GM12873 (cell line): ENCODE data around the gene KIF6.

Source experiments
- CTCF ChIP-seq: IDR thresholded peaks from 2 replicates; pipeline ENCODE4 v1.5.1; 2012; ENCODE audit warnings: low read depth, mild to moderate bottlenecking, moderate library complexity, low read length, control low read depth; ENCODE audit not compliant: insufficient read depth; ENCODE audit errors: missing control alignments

The KIF6 gene

DNA sequence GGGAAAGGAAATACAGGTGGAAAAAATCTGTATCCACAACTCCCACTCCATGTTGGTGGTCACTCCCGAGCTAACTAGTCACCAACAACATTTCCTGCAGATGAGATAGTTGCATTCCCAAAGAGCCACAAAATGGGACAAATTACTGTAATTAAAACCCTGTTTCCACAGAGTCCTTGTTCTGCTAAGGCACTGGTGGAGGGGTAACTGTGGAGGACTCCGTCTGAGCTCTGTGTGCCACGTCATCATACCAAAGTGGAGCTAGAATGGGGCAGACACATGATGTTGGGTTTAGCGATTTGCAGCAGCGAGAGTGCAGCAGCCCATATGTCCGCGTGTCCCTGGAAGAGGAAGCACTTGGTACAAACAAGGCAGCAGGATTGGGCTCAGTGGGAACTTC lies 230.2 kb downstream of the KIF6 start:
- TF ChIP-seq CTCF: no peak

- TF ChIP-seq CTCF: no peak
These were observed 231.4 kb downstream of the KIF6 start for GRCh38 chr6:39493777-39494176.

DNA sequence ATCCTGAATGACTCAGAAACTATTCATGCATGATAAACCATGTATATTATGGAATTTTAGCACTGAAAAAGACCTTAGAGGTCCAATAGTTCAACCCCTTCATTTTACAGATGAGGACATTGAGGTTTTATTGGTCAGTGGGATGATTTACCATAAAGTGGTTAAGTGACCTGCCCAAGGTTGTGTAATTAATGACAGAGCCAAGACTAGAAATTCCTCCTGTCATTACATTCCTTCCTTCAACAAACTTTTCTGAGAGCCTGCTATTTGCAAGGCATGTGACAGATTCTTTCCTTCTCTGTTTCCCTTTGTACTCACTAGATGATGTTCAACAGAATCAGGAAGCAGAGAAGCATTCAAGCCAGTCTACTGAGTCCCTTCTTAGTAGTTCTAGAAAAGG lies 232.0 kb downstream of the KIF6 start:
- no peak for TF ChIP-seq CTCF

GRCh38 chr6:39490108-39490507 lies 235.1 kb downstream of the KIF6 start:
- no peak for TF ChIP-seq CTCF

GRCh38 chr6:39488255-39488879 lies 236.8 kb downstream of the KIF6 start:
- TF ChIP-seq CTCF: no peak

DNA sequence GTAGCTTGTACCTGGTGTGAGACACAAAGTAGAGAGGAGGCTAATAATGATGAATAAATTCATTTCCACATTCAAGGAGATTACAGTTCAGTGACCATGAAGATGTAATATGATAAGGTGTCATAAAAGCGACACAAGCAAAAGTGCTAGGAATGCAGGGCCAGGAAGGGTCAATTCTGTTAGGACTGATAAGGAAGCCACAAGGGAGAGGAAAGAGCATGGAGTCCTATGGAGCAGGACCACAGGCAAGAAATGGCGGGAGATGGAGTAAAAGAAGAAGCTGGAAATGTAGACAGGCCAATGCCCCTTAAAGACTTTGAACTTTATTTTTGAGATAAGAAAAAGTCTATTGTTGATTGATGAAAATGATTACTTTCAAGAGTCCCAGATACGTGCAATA lies 240.9 kb downstream of the KIF6 start:
- no peak for TF ChIP-seq CTCF

DNA sequence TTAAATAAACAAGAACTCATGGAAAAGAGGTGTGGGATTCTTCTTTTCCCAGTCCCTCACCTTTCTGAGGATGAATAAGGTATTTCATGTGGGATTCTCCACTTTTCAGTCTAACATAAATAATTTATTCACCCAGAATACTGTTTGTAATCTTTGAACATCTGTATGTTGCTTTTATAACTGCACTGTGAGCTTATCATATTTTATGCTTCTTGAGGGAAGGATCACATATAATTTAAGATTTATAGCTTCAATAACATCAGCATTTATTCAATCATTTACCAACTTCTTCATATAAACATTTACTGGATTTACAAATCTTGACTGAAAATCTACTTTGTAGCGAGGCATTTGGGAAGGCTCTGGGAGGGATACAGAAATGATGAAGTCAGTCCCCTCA lies 248.5 kb downstream of the KIF6 start:
- no peak for TF ChIP-seq CTCF
